Activated B cell treated with CpG ODN at 0.5 μM for 24 hours (primary cell): ENCODE measurements around the gene ADAM12. TPM values are rescaled to one million over a fixed set of nuclear protein-coding genes. Genes with fewer than 3 reads are reported as not detected.

Experiments used
- ATAC-seq: fragments of 200-7000 bp; cut with Tn5 transposase; one replicate; pipeline ENCODE4 v1.10.0; 2021; ENCODE audit warnings: low read depth, mild to moderate bottlenecking, moderate library complexity
- CTCF ChIA-PET: fragments of 350-600 bp; sonication (Branson Sonifier 250); formaldehyde crosslinking; loops from one replicate; lab custom pipeline; 2021; ENCODE audit warnings: antibody characterized with exemption; lab: Charles Lee
- POLR2A ChIA-PET: fragments of 350-600 bp; sonication (Branson Sonifier 250); formaldehyde crosslinking; loops from one replicate; lab custom pipeline; 2021; ENCODE audit warnings: antibody characterized with exemption; lab: Charles Lee
- DNase-seq: peaks from one replicate; pipeline ENCODE4 v3.0.0; 2022
- H3K27ac Mint-ChIP-seq: one replicate; pipeline ENCODE4 v1.8.0; 2020; ENCODE audit warnings: mixed read lengths
- H3K27me3 Mint-ChIP-seq: one replicate; pipeline ENCODE4 v1.8.0; 2021; ENCODE audit warnings: mixed read lengths
- H3K36me3 Mint-ChIP-seq: one replicate; pipeline ENCODE4 v1.8.0; 2021; ENCODE audit warnings: low read depth, mixed read lengths
- H3K4me1 Mint-ChIP-seq: one replicate; pipeline ENCODE4 v1.8.0; 2021; ENCODE audit warnings: mixed read lengths
- H3K4me3 Mint-ChIP-seq: one replicate; pipeline ENCODE4 v1.8.0; 2020; ENCODE audit warnings: mild to moderate bottlenecking, mixed read lengths
- H3K9me3 Mint-ChIP-seq: one replicate; pipeline ENCODE4 v1.8.0; 2020; ENCODE audit warnings: mixed read lengths
- intact Hi-C: fragments of 100-400 bp; cut with micrococcal nuclease; formaldehyde crosslinking; loops from one replicate; pipeline ENCODE4 v1.15.1; 2024
- total RNA-seq: library from RNA; stranded (reverse); gene quantifications from 2 replicates; pipeline ENCODE4 v1.2.3, GENCODE V29; 2022
- TF ChIP-seq, protein P1 (sequence below): fragments of 200-600 bp; IDR thresholded peaks from one replicate; pipeline ENCODE4 v1.8.0; 2022; ENCODE audit warnings: antibody characterized with exemption, mild to moderate bottlenecking

ADAM12 gene
- total RNA-seq, 1 donor from 2014 or later, result 0.84 TPM

DNA sequence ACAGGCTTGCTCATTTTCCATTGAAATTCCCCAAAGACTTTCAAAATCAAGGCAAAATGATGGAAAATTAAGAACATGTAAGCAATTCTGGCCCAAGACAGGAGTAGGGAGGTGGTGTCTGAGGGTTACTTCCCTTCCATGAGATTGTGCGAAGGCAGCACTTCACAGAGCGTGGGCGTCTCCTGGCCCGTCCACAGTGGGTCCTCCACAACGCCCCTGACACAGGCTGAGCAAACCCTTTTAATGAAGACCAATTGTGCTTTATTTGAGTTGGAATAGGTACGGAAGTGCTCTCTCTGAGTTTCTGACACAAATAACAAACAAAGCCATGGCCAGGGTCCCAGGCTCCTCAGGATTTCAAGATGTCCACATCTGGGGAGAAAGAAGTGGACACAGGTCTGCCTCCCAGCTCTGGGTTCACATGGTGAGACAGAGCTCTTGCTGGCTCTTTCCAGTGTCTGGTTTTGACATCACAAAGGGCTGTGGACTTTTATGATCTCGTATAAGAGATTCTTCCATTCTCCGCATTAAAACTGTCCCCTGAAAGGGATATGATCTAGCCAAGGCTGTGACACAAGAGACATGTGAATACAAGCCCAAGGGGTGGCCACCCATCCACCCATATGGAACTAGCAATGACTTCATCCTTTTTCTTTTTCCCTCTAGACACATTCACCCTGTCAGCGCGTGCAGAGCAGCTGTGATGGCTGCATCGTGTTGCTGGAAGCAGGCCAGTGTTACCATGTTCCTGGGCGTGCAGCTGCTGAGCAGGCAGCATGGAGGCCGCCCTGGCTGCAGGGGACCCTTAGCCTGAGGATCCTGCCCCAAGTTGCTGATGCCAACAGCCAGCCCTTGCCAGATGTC, 145.6 kb downstream of the ADAM12 start:
- intact Hi-C loops, result no loop called here
- no peak for DNase-seq
- H3K27ac Mint-ChIP-seq, result no peak overlapping the region
- no peak for ATAC-seq
- TF ChIP-seq, protein P1, sequence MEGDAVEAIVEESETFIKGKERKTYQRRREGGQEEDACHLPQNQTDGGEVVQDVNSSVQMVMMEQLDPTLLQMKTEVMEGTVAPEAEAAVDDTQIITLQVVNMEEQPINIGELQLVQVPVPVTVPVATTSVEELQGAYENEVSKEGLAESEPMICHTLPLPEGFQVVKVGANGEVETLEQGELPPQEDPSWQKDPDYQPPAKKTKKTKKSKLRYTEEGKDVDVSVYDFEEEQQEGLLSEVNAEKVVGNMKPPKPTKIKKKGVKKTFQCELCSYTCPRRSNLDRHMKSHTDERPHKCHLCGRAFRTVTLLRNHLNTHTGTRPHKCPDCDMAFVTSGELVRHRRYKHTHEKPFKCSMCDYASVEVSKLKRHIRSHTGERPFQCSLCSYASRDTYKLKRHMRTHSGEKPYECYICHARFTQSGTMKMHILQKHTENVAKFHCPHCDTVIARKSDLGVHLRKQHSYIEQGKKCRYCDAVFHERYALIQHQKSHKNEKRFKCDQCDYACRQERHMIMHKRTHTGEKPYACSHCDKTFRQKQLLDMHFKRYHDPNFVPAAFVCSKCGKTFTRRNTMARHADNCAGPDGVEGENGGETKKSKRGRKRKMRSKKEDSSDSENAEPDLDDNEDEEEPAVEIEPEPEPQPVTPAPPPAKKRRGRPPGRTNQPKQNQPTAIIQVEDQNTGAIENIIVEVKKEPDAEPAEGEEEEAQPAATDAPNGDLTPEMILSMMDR, result no peak
- no peaks in the 10 kb centered on the region for H3K36me3 Mint-ChIP-seq
- CTCF ChIA-PET, result no interaction called here
- no peaks in the 10 kb centered on the region for H3K4me1 Mint-ChIP-seq
- H3K4me3 Mint-ChIP-seq, result no peak overlapping the region
- POLR2A ChIA-PET, result no interaction called here
- no peaks in the 10 kb centered on the region for H3K9me3 Mint-ChIP-seq
- no peaks in the 10 kb centered on the region for H3K27me3 Mint-ChIP-seq

DNA sequence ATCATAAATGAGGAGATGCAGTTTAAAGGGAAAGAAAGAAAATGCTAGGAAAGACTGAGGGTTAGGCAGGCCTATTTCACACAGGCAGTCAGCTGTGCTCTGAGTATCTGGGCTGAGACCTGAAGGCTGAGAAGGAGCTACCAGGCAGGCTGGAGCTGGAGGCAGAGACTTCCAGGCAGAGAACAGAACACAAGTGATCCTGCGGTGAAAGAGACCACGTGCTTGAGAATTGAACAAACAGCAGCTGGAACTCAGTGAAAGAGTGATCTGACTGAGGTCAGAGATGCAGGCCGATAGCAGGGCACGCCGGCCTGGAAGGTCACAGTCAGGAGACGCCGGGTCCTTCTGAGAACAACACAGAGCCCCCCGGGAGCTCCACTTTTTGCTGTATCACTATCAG, 147.8 kb downstream of the ADAM12 start:
- DNase-seq (no peak), ATAC-seq (no peak)
- Mint-ChIP-seq H3K27ac (no peak overlapping the region), H3K27me3 (no peaks in the 10 kb centered on the region), H3K4me1 (no peaks in the 10 kb centered on the region), H3K4me3 (no peak overlapping the region), H3K9me3 (no peaks in the 10 kb centered on the region), H3K36me3 (no peaks in the 10 kb centered on the region)
- ChIA-PET POLR2A (no interaction called here), CTCF (no interaction called here)
- TF ChIP-seq, protein P1, result no peak
- intact Hi-C loops, result no loop called here

DNA sequence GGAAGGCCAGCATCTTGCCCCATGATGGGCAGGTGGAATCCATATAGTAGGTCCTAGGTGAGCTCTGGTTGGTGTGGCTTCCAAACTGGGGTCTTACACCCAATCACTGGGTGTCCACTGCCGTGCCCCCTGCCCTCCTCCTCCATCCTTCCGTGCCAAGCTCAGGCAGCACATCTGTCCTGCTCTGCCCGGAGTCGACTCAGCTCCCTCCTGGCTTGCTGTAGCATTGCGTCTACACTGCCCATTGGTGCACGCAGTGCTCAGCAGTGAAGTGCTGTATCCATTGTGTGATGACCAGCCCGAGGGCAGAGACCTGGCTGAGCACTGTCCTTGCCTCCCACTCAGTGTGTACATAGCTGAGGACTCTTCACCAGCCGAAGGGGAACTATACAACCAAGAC, 148.4 kb downstream of the ADAM12 start:
- POLR2A ChIA-PET, result no interaction called here
- no peaks in the 10 kb centered on the region for H3K36me3 Mint-ChIP-seq
- no peak overlapping the region for H3K4me3 Mint-ChIP-seq
- DNase-seq (no peak), ATAC-seq (no peak)
- no peaks in the 10 kb centered on the region for H3K4me1 Mint-ChIP-seq
- TF ChIP-seq, protein P1, result no peak
- H3K27me3 Mint-ChIP-seq, result no peaks in the 10 kb centered on the region
- CTCF ChIA-PET, result no interaction called here
- intact Hi-C loops, result no loop called here
- H3K27ac Mint-ChIP-seq, result no peak overlapping the region
- H3K9me3 Mint-ChIP-seq, result no peaks in the 10 kb centered on the region

DNA sequence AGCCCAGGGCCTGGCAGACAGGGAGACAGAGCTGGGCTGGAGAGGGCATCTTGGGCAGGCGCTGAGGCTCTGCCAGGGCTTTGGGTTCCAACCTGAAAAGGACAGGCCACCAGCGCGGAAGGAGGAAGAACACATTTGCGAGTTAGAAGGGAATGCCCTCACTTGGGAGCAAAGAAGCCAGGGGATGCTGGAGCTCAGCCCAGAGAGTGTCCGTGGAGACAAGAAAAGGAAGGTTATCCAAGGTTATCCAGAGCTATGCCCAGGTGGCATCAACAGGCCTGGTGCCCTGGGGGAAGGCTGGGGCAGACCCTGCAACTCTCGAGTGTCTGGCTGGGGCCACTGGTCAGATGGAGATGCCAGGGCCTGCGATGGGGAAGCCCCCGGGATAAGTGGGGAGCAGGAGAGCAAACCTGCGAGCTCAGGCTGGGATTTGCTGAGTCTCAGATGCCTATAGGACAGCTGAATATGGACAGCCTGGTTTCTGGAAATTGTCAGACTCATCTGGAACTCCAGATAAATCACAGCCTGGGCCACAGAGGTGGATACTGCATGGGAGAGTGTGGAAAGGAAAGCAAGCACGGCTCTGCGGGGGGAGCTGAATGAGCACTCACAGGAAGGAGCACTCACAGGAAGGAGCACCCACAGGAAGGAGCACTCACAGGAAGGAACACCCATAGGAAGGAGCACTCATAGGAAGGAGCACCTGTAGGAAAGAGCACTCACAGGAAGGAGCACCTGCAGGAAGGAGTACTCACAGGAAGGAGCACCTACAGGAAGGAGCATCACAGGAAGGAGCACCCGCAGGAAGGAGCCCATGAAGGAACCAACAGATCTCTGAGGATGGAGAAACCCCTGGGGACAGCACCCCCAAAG, 152.1 kb downstream of the ADAM12 start:
- Mint-ChIP-seq H3K27ac (no peak overlapping the region), H3K36me3 (no peaks in the 10 kb centered on the region), H3K4me3 (no peak overlapping the region)

More for the DNA sequence above, 152.1 kb downstream of the ADAM12 start:
- H3K9me3 Mint-ChIP-seq, result no peaks in the 10 kb centered on the region
- DNase-seq, result no peak
- no peaks in the 10 kb centered on the region for H3K4me1 Mint-ChIP-seq
- TF ChIP-seq, protein P1, result no peak
- peaks cover 4% of the 10 kb centered on the region for H3K27me3 Mint-ChIP-seq
- ChIA-PET POLR2A (no interaction called here), CTCF (no interaction called here)
- ATAC-seq, result no peak
- intact Hi-C loops, result no loop called here
